SK-N-SH treated with all-trans-retinoic acid at 6 μM for 48 hours (cell line): ENCODE measurements around the gene SNRPD3.

Experiments
- ATAC-seq: fragments of 200-7000 bp; cut with Tn5 transposase; 3 replicates; pipeline ENCODE4 v1.9.1; 2020; ENCODE audit warnings: mild to moderate bottlenecking, moderate library complexity
- ARNTL ChIP-seq: fragments of 450-650 bp; formaldehyde crosslinking; IDR thresholded peaks from 2 replicates; pipeline ENCODE4 v1.5.0; 2020; ENCODE audit warnings: low read depth, mild to moderate bottlenecking, moderate library complexity, borderline replicate concordance
- BACH2 ChIP-seq: fragments of 250-450 bp; sonication (Bioruptor Pico); IDR thresholded peaks from 2 replicates; pipeline ENCODE4 v1.9.0; 2021; ENCODE audit warnings: mild to moderate bottlenecking, borderline replicate concordance
- CSDC2 ChIP-seq: fragments of 250-450 bp; sonication (Bioruptor Pico); IDR thresholded peaks from 2 replicates; pipeline ENCODE4 v1.5.0; 2020; ENCODE audit warnings: mild to moderate bottlenecking, moderate library complexity
- ESRRG ChIP-seq: fragments of 250-450 bp; sonication (Bioruptor Pico); IDR thresholded peaks from 2 replicates; pipeline ENCODE4 v1.6.1; 2021; ENCODE audit warnings: mild to moderate bottlenecking
- GLIS3 ChIP-seq: fragments of 250-450 bp; sonication (Bioruptor Pico); IDR thresholded peaks from 2 replicates; pipeline ENCODE4 v1.5.0; 2020; ENCODE audit warnings: mild to moderate bottlenecking, moderate library complexity
- OSR1 ChIP-seq: fragments of 250-450 bp; sonication (Bioruptor Pico); IDR thresholded peaks from 2 replicates; pipeline ENCODE4 v1.8.0; 2022; ENCODE audit warnings: moderate library complexity, mild to moderate bottlenecking, inconsistent platforms
- PPARA ChIP-seq: fragments of 250-450 bp; sonication (Bioruptor Pico); IDR thresholded peaks from 2 replicates; pipeline ENCODE4 v1.5.0; 2020; ENCODE audit warnings: mild to moderate bottlenecking, borderline replicate concordance
- RARB ChIP-seq: fragments of 250-450 bp; sonication (Bioruptor Pico); IDR thresholded peaks from 2 replicates; pipeline ENCODE4 v1.8.0; 2021; ENCODE audit warnings: mild to moderate bottlenecking, moderate library complexity
- SNAI2 ChIP-seq: fragments of 250-450 bp; sonication (Bioruptor Pico); IDR thresholded peaks from 2 replicates; pipeline ENCODE4 v1.5.0; 2020; ENCODE audit warnings: mild to moderate bottlenecking, moderate library complexity
- TCF4 ChIP-seq: fragments of 250-450 bp; sonication (Bioruptor Pico); IDR thresholded peaks from 2 replicates; pipeline ENCODE4 v1.8.0; 2021; ENCODE audit warnings: mild to moderate bottlenecking, moderate library complexity, borderline replicate concordance
- TOX ChIP-seq: fragments of 250-450 bp; sonication (Bioruptor Pico); IDR thresholded peaks from 2 replicates; pipeline ENCODE4 v1.8.0; 2021; ENCODE audit warnings: mild to moderate bottlenecking, moderate library complexity, borderline replicate concordance
- ZC3H10 ChIP-seq: fragments of 250-450 bp; sonication (Bioruptor Pico); IDR thresholded peaks from 2 replicates; pipeline ENCODE4 v1.5.1; 2021; ENCODE audit warnings: mild to moderate bottlenecking, moderate library complexity
- ZFP3 ChIP-seq: fragments of 250-450 bp; sonication (Bioruptor Pico); IDR thresholded peaks from 2 replicates; pipeline ENCODE4 v1.5.0; 2020; ENCODE audit warnings: mild to moderate bottlenecking, moderate library complexity
- ZNF565 ChIP-seq: fragments of 450-650 bp; formaldehyde crosslinking; conservative IDR thresholded peaks from 2 replicates; pipeline ENCODE4 v1.5.0; 2020; ENCODE audit warnings: low read depth, mild to moderate bottlenecking, moderate library complexity
- ZNF70 ChIP-seq: fragments of 450-650 bp; formaldehyde crosslinking; IDR thresholded peaks from 2 replicates; pipeline ENCODE4 v1.5.0; 2020; ENCODE audit warnings: mild to moderate bottlenecking, moderate library complexity
- ZNF8 ChIP-seq: fragments of 450-650 bp; formaldehyde crosslinking; IDR thresholded peaks from 2 replicates; pipeline ENCODE4 v1.5.0; 2020; ENCODE audit warnings: mild to moderate bottlenecking, moderate library complexity
- TF ChIP-seq, protein P1 (sequence below): fragments of 250-450 bp; sonication (Bioruptor Pico); IDR thresholded peaks from 2 replicates; pipeline ENCODE4 v1.5.0; 2020; ENCODE audit warnings: mild to moderate bottlenecking, moderate library complexity
- TF ChIP-seq, protein P2 (sequence below): fragments of 250-450 bp; sonication (Bioruptor Pico); IDR thresholded peaks from 2 replicates; pipeline ENCODE4 v1.5.1; 2021; ENCODE audit warnings: mild to moderate bottlenecking, moderate library complexity
- TF ChIP-seq, protein P3 (sequence below): fragments of 250-450 bp; sonication (Bioruptor Pico); IDR thresholded peaks from 2 replicates; pipeline ENCODE4 v1.5.1; 2020; ENCODE audit warnings: low read depth, mild to moderate bottlenecking, moderate library complexity

Gene SNRPD3

DNA sequence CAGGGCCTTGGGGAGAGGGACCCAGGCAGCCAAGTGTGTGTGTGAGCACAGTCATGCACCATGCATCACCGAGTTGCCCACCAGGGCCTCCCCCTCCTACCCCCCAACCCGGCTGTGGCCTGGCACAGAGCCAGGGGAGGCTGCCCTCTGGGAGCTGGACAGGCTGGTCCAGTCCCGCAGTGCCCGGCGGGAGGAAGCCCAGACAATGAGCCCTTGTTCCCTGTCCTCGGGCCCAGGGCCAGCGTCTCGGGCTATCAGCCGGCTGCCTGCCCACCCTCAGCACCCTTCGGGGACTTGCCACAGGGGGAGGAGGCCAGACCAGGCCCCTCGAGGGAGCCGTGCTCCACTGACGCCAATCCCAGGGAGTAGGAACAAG lies 32.6 kb downstream of the SNRPD3 start:
- ATAC-seq: no peak
- TF ChIP-seq, protein P1, sequence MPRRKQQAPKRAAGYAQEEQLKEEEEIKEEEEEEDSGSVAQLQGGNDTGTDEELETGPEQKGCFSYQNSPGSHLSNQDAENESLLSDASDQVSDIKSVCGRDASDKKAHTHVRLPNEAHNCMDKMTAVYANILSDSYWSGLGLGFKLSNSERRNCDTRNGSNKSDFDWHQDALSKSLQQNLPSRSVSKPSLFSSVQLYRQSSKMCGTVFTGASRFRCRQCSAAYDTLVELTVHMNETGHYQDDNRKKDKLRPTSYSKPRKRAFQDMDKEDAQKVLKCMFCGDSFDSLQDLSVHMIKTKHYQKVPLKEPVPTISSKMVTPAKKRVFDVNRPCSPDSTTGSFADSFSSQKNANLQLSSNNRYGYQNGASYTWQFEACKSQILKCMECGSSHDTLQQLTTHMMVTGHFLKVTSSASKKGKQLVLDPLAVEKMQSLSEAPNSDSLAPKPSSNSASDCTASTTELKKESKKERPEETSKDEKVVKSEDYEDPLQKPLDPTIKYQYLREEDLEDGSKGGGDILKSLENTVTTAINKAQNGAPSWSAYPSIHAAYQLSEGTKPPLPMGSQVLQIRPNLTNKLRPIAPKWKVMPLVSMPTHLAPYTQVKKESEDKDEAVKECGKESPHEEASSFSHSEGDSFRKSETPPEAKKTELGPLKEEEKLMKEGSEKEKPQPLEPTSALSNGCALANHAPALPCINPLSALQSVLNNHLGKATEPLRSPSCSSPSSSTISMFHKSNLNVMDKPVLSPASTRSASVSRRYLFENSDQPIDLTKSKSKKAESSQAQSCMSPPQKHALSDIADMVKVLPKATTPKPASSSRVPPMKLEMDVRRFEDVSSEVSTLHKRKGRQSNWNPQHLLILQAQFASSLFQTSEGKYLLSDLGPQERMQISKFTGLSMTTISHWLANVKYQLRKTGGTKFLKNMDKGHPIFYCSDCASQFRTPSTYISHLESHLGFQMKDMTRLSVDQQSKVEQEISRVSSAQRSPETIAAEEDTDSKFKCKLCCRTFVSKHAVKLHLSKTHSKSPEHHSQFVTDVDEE (CRISPR knock-in tag): no peak
- no peak for TF ChIP-seq ZFP3 (CRISPR knock-in tag)
- no peak for TF ChIP-seq ESRRG (CRISPR knock-in tag)
- TF ChIP-seq TOX: no peak
- TF ChIP-seq, protein P2, sequence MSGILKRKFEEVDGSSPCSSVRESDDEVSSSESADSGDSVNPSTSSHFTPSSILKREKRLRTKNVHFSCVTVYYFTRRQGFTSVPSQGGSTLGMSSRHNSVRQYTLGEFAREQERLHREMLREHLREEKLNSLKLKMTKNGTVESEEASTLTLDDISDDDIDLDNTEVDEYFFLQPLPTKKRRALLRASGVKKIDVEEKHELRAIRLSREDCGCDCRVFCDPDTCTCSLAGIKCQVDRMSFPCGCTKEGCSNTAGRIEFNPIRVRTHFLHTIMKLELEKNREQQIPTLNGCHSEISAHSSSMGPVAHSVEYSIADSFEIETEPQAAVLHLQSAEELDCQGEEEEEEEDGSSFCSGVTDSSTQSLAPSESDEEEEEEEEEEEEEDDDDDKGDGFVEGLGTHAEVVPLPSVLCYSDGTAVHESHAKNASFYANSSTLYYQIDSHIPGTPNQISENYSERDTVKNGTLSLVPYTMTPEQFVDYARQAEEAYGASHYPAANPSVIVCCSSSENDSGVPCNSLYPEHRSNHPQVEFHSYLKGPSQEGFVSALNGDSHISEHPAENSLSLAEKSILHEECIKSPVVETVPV (CRISPR knock-in tag): no peak
- no peak for TF ChIP-seq BACH2 (CRISPR knock-in tag)
- TF ChIP-seq, all 23 proteins: peak for 0

DNA sequence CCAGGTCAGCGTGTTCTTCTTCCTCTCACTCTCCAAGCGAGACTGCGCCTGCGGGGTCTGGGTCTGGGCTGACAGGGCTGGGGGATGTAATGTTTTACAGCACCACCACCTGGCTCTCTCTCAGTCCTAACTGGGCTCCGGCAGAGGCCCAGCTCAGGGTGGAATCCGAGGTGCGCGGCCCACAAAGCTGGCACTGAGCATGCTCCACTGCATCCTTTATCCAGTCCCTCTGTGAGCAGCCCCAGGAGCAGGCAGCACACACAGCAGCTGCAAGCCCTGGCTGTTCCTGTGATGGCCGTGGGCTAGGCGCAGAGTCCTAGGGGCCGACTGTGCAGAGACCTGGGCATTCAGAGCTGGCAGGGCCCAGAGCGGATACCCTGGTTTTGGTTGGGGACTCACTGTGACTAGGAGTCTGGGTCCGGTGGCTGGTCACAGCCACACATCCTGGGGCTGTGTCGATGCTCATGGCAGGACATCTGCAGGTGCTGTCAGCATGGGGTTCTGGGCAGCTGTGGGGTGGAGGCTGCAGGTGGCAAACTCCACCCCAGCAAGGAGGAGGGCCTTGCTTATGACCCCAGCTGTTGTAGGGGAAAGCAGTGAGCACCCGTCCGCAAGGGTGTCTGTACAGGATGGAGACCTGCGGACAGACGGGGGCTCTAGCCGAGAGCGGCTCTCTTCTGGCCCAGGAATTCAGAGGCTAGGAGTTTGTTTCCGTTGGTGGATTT lies 33.1 kb downstream of the SNRPD3 start:
- no peak for TF ChIP-seq OSR1 (CRISPR knock-in tag)
- no peak for ATAC-seq

DNA sequence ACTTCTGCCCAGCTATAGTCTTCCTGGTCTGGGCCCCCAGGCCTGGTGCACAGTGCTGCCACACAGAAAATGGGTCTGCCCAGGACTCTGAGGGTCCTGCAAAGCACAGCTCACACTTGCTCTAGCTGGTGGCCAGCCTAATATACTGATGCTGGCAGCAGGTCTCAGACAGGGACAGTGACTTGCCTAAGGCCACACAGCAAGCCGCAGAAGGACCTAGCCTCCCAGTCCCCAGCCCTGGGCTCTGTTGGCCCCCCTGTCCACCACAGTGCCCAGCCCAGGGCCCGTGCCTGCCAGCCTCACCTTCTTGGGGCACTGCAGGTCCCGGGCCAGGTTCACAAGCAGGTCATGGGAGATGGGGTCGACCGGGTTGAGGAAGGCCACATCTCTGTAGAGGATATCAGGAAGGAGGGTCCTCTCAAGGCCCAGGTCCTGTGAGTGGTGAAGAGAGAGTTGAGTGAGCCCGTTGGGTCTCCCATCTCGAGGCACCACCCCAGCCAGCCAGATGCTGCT lies 33.8 kb downstream of the SNRPD3 start:
- no peak for ATAC-seq
- TF ChIP-seq, protein P2 (CRISPR knock-in tag): no peak
- TF ChIP-seq, all 23 proteins: peak for 0

DNA sequence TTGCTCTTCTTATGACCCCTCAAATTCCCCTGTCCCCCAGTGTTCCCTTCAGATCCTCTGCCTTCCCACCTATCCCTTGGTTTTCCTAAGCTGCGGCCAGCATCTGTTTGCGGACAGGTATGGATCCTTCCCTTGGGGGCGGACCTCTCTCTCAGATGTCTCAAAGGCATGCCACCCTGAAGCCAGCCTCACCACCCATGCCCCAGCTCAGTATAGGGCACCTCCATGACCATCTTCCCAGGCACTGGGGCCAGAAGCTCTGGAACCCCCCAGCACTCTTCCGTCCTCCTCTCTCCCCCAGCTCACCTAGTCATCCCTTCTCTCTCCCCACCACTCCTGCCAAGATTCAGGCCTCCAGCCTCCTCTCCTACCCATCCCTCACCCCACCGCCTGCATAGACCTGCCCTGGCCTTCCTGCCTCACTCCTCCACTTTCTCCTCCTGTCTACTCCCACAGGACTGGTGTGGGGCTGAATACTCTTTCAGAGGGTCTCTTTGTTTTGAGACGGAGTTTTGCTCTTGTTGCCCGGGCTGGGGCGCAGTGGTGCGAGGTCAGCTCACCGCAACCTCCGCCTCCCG lies 34.9 kb downstream of the SNRPD3 start:
- no peak for TF ChIP-seq OSR1 (CRISPR knock-in tag)
- no peak for TF ChIP-seq GLIS3 (CRISPR knock-in tag)
- TF ChIP-seq SNAI2: no peak
- no peak for TF ChIP-seq ESRRG (CRISPR knock-in tag)
- no peak for TF ChIP-seq ZNF70 (CRISPR knock-in tag)
- no peak for TF ChIP-seq ZNF8 (CRISPR knock-in tag)
- TF ChIP-seq ZNF565 (CRISPR knock-in tag): no peak
- no peak for TF ChIP-seq TCF4
- no peak for TF ChIP-seq CSDC2 (CRISPR knock-in tag)
- no peak for TF ChIP-seq TOX
- TF ChIP-seq, protein P1 (CRISPR knock-in tag): no peak
- TF ChIP-seq, protein P2 (CRISPR knock-in tag): no peak
- TF ChIP-seq ZC3H10 (CRISPR knock-in tag): no peak
- TF ChIP-seq, protein P3, sequence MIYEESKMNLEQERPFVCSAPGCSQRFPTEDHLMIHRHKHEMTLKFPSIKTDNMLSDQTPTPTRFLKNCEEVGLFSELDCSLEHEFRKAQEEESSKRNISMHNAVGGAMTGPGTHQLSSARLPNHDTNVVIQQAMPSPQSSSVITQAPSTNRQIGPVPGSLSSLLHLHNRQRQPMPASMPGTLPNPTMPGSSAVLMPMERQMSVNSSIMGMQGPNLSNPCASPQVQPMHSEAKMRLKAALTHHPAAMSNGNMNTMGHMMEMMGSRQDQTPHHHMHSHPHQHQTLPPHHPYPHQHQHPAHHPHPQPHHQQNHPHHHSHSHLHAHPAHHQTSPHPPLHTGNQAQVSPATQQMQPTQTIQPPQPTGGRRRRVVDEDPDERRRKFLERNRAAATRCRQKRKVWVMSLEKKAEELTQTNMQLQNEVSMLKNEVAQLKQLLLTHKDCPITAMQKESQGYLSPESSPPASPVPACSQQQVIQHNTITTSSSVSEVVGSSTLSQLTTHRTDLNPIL (CRISPR knock-in tag): no peak
- TF ChIP-seq ARNTL: no peak
- TF ChIP-seq BACH2 (CRISPR knock-in tag): no peak
- no peak for TF ChIP-seq PPARA (CRISPR knock-in tag)
- no peak for TF ChIP-seq ZFP3 (CRISPR knock-in tag)
- no peak for TF ChIP-seq RARB (CRISPR knock-in tag)
- ATAC-seq: no peak
